GM12878 (cell line): Measurements from ENCODE around the gene ELMO3. TPM values are rescaled to one million over a fixed set of nuclear protein-coding genes. Genes with fewer than 3 reads are reported as not detected.

Experiments used
- CBX5 ChIP-seq: sonication (generic); IDR thresholded peaks from 2 replicates; pipeline ENCODE4 v1.6.1; 2016; ENCODE audit warnings: low read depth, moderate library complexity, mild to moderate bottlenecking, inconsistent platforms
- MYB ChIP-seq: fragments of 150-350 bp; IDR thresholded peaks from 2 replicates; pipeline ENCODE4 v1.6.1; 2014; ENCODE audit warnings: mild to moderate bottlenecking, low read depth, low read length, borderline replicate concordance
- NRF1 ChIP-seq: conservative IDR thresholded peaks from 2 replicates; pipeline ENCODE4 v1.6.1; 2011; ENCODE audit warnings: mild to moderate bottlenecking, low read depth, low read length, improper control_type of control experiment
- PAX5 ChIP-seq: IDR thresholded peaks from 2 replicates; pipeline ENCODE4 v1.6.1; 2011; ENCODE audit warnings: low read depth, low read length, borderline replicate concordance
- POLR2A ChIP-seq: IDR thresholded peaks from 2 replicates; pipeline ENCODE4 v1.6.1; 2011; ENCODE audit warnings: low read depth, mild to moderate bottlenecking, low read length
- SIX5 ChIP-seq: IDR thresholded peaks from 2 replicates; pipeline ENCODE4 v1.6.1; 2011; ENCODE audit warnings: mild to moderate bottlenecking, low read depth, low read length, moderate library complexity; ENCODE audit not compliant: severe bottlenecking
- SMARCA5 ChIP-seq: fragments of 450-650 bp; IDR thresholded peaks from 2 replicates; pipeline ENCODE4 v1.6.1; 2017; ENCODE audit warnings: mild to moderate bottlenecking
- STAT1 ChIP-seq: fragments of 450-650 bp; conservative IDR thresholded peaks from 2 replicates; pipeline ENCODE4 v1.6.1; 2014; ENCODE audit warnings: antibody characterized with exemption, mild to moderate bottlenecking
- SUZ12 ChIP-seq: fragments of 200-600 bp; sonication (generic); IDR thresholded peaks from one replicate; pipeline ENCODE4 v1.6.1; 2018; ENCODE audit warnings: antibody characterized with exemption, mild to moderate bottlenecking; ENCODE audit not compliant: unreplicated experiment
- ZNF207 ChIP-seq: fragments of 450-650 bp; IDR thresholded peaks from 2 replicates; pipeline ENCODE4 v1.6.1; 2014; ENCODE audit warnings: antibody characterized with exemption, mild to moderate bottlenecking, borderline replicate concordance
- ZNF217 ChIP-seq: fragments of 450-650 bp; IDR thresholded peaks from 2 replicates; pipeline ENCODE4 v1.6.1; 2017; ENCODE audit warnings: antibody characterized with exemption, mild to moderate bottlenecking
- polyA plus RNA-seq, 11 experiments: library from polyadenylated mRNA; depleted of rRNA in 4 of 11; unstranded in 6 of 11; stranded (reverse) in 5 of 11; fragments of >200 nt; fragmentation: Nextera tagmentation in 4 of 11; fragmentation: Illumina TruSeq in 1 of 11; extraction: Ambion mirVana in 4 of 11; extraction: Trizol in 1 of 11; gene quantifications; 1 replicate in 1 of 11; 2 replicates in 10 of 11; pipeline versions ENCODE4 v1.2.1 to v1.2.3, GENCODE V29; 2011 to 2016; ENCODE audit warnings: inconsistent platforms in 2 of 11, missing spikeins in 2 of 11, low read depth in 1 of 11
- total RNA-seq, 4 experiments: library from RNA; depleted of rRNA in 3 of 4; stranded (reverse); fragments of >200 nt in 3 of 4; fragmentation: Illumina TruSeq in 1 of 4; extraction: Trizol in 1 of 4; gene quantifications; 2 replicates each; pipeline versions ENCODE4 v1.2.1 to v1.2.3, GENCODE V29; 2013 to 2021
- TF ChIP-seq, protein P1 (sequence below): fragments of 450-650 bp; IDR thresholded peaks from 2 replicates; pipeline ENCODE4 v1.6.1; 2016; ENCODE audit warnings: mild to moderate bottlenecking, moderate library complexity, borderline replicate concordance
- TF ChIP-seq, protein P2 (sequence below): IDR thresholded peaks from 2 replicates; pipeline ENCODE4 v1.6.1; 2012; ENCODE audit warnings: improper control_type of control experiment, low read depth, low read length; ENCODE audit not compliant: insufficient replicate concordance
- TF ChIP-seq, protein P3 (sequence below): fragments of 150-350 bp; IDR thresholded peaks from 2 replicates; pipeline ENCODE4 v1.6.1; 2014; ENCODE audit warnings: mild to moderate bottlenecking, low read depth, low read length
- TF ChIP-seq, protein P4 (sequence below): IDR thresholded peaks from 2 replicates; pipeline ENCODE4 v1.6.1; 2012; ENCODE audit warnings: mild to moderate bottlenecking, low read depth, low read length

ELMO3 gene
- total and polyA plus RNA-seq, 10 of the 15 experiments (the other 5 are each of a cell fraction or from before 2014, with no cell fraction given) = 0.05 to 4.7 (median 0.96) TPM; not detected in 1

DNA sequence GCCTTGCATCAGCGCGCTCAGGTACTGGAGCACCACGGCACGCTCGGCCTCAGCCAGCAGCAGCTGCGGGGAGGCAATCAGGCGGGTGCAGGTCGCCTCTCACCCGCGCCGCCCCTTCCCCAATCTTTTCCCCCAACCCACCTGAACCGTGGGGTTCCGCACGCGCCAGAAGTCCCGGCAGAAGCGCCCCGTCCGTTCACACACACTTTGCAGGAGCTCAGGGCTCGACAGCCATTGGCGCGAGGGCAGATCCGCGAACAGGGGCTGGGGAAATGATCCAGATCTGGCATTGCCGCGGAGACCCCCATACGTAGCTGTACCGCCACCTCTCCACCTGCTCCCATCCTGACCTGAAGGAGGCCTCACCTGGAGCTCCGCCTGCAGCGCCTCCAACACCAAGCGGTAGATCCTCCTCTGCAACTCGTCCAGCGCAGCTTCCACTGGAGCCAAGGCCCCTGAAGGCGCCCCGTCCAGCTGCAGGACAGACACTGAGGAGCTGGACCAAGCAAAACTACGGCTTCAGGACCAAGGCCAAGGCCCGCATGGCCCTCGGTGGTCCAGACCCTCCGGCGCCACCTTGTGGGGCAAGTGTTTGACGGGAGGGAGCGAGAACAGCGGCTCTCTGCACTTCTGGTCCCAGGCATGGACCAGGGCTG is 13.8 kb upstream of the ELMO3 start (continued):
- TF ChIP-seq, protein P1, sequence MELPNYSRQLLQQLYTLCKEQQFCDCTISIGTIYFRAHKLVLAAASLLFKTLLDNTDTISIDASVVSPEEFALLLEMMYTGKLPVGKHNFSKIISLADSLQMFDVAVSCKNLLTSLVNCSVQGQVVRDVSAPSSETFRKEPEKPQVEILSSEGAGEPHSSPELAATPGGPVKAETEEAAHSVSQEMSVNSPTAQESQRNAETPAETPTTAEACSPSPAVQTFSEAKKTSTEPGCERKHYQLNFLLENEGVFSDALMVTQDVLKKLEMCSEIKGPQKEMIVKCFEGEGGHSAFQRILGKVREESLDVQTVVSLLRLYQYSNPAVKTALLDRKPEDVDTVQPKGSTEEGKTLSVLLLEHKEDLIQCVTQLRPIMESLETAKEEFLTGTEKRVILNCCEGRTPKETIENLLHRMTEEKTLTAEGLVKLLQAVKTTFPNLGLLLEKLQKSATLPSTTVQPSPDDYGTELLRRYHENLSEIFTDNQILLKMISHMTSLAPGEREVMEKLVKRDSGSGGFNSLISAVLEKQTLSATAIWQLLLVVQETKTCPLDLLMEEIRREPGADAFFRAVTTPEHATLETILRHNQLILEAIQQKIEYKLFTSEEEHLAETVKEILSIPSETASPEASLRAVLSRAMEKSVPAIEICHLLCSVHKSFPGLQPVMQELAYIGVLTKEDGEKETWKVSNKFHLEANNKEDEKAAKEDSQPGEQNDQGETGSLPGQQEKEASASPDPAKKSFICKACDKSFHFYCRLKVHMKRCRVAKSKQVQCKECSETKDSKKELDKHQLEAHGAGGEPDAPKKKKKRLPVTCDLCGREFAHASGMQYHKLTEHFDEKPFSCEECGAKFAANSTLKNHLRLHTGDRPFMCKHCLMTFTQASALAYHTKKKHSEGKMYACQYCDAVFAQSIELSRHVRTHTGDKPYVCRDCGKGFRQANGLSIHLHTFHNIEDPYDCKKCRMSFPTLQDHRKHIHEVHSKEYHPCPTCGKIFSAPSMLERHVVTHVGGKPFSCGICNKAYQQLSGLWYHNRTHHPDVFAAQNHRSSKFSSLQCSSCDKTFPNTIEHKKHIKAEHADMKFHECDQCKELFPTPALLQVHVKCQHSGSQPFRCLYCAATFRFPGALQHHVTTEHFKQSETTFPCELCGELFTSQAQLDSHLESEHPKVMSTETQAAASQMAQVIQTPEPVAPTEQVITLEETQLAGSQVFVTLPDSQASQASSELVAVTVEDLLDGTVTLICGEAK = no peak
- TF ChIP-seq PAX5 = 0 out of 2 replicates have a peak, but pooled peaks have one; percentile 23
- TF ChIP-seq SMARCA5 = no peak; the same call in 1 of the 2 replicates
- TF ChIP-seq, protein P2, sequence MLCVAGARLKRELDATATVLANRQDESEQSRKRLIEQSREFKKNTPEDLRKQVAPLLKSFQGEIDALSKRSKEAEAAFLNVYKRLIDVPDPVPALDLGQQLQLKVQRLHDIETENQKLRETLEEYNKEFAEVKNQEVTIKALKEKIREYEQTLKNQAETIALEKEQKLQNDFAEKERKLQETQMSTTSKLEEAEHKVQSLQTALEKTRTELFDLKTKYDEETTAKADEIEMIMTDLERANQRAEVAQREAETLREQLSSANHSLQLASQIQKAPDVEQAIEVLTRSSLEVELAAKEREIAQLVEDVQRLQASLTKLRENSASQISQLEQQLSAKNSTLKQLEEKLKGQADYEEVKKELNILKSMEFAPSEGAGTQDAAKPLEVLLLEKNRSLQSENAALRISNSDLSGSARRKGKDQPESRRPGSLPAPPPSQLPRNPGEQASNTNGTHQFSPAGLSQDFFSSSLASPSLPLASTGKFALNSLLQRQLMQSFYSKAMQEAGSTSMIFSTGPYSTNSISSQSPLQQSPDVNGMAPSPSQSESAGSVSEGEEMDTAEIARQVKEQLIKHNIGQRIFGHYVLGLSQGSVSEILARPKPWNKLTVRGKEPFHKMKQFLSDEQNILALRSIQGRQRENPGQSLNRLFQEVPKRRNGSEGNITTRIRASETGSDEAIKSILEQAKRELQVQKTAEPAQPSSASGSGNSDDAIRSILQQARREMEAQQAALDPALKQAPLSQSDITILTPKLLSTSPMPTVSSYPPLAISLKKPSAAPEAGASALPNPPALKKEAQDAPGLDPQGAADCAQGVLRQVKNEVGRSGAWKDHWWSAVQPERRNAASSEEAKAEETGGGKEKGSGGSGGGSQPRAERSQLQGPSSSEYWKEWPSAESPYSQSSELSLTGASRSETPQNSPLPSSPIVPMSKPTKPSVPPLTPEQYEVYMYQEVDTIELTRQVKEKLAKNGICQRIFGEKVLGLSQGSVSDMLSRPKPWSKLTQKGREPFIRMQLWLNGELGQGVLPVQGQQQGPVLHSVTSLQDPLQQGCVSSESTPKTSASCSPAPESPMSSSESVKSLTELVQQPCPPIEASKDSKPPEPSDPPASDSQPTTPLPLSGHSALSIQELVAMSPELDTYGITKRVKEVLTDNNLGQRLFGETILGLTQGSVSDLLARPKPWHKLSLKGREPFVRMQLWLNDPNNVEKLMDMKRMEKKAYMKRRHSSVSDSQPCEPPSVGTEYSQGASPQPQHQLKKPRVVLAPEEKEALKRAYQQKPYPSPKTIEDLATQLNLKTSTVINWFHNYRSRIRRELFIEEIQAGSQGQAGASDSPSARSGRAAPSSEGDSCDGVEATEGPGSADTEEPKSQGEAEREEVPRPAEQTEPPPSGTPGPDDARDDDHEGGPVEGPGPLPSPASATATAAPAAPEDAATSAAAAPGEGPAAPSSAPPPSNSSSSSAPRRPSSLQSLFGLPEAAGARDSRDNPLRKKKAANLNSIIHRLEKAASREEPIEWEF = no peak
- no peak for TF ChIP-seq ZNF217
- TF ChIP-seq ZNF207 = no peak
- TF ChIP-seq MYB = no peak
- no peak for TF ChIP-seq SIX5
- no peak for TF ChIP-seq SUZ12
- TF ChIP-seq, protein P3, sequence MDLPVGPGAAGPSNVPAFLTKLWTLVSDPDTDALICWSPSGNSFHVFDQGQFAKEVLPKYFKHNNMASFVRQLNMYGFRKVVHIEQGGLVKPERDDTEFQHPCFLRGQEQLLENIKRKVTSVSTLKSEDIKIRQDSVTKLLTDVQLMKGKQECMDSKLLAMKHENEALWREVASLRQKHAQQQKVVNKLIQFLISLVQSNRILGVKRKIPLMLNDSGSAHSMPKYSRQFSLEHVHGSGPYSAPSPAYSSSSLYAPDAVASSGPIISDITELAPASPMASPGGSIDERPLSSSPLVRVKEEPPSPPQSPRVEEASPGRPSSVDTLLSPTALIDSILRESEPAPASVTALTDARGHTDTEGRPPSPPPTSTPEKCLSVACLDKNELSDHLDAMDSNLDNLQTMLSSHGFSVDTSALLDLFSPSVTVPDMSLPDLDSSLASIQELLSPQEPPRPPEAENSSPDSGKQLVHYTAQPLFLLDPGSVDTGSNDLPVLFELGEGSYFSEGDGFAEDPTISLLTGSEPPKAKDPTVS = no peak
- no peak for TF ChIP-seq POLR2A
- no peak for TF ChIP-seq NRF1
- TF ChIP-seq, protein P4, sequence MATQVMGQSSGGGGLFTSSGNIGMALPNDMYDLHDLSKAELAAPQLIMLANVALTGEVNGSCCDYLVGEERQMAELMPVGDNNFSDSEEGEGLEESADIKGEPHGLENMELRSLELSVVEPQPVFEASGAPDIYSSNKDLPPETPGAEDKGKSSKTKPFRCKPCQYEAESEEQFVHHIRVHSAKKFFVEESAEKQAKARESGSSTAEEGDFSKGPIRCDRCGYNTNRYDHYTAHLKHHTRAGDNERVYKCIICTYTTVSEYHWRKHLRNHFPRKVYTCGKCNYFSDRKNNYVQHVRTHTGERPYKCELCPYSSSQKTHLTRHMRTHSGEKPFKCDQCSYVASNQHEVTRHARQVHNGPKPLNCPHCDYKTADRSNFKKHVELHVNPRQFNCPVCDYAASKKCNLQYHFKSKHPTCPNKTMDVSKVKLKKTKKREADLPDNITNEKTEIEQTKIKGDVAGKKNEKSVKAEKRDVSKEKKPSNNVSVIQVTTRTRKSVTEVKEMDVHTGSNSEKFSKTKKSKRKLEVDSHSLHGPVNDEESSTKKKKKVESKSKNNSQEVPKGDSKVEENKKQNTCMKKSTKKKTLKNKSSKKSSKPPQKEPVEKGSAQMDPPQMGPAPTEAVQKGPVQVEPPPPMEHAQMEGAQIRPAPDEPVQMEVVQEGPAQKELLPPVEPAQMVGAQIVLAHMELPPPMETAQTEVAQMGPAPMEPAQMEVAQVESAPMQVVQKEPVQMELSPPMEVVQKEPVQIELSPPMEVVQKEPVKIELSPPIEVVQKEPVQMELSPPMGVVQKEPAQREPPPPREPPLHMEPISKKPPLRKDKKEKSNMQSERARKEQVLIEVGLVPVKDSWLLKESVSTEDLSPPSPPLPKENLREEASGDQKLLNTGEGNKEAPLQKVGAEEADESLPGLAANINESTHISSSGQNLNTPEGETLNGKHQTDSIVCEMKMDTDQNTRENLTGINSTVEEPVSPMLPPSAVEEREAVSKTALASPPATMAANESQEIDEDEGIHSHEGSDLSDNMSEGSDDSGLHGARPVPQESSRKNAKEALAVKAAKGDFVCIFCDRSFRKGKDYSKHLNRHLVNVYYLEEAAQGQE = peak; percentile 99
- TF ChIP-seq CBX5 = no peak
- no peak for TF ChIP-seq STAT1
